Activated B cell treated with CpG ODN at 0.5 μM for 24 hours (primary cell): ENCODE measurements around the gene SLC15A1. TPM values are rescaled to one million over a fixed set of nuclear protein-coding genes. Genes with fewer than 3 reads are reported as not detected.

ENCODE experiments used
- ATAC-seq: fragments of 200-7000 bp; cut with Tn5 transposase; one replicate; pipeline ENCODE4 v1.10.0; 2021; ENCODE audit warnings: low read depth, mild to moderate bottlenecking, moderate library complexity
- CTCF ChIA-PET: fragments of 350-600 bp; sonication (Branson Sonifier 250); formaldehyde crosslinking; loops from one replicate; lab custom pipeline; 2021; ENCODE audit warnings: antibody characterized with exemption; lab: Charles Lee
- POLR2A ChIA-PET: fragments of 350-600 bp; sonication (Branson Sonifier 250); formaldehyde crosslinking; loops from one replicate; lab custom pipeline; 2021; ENCODE audit warnings: antibody characterized with exemption; lab: Charles Lee
- DNase-seq: peaks from one replicate; pipeline ENCODE4 v3.0.0; 2022
- H3K27ac Mint-ChIP-seq: one replicate; pipeline ENCODE4 v1.8.0; 2020; ENCODE audit warnings: mixed read lengths
- H3K27me3 Mint-ChIP-seq: one replicate; pipeline ENCODE4 v1.8.0; 2021; ENCODE audit warnings: mixed read lengths
- H3K36me3 Mint-ChIP-seq: one replicate; pipeline ENCODE4 v1.8.0; 2021; ENCODE audit warnings: low read depth, mixed read lengths
- H3K4me1 Mint-ChIP-seq: one replicate; pipeline ENCODE4 v1.8.0; 2021; ENCODE audit warnings: mixed read lengths
- H3K4me3 Mint-ChIP-seq: one replicate; pipeline ENCODE4 v1.8.0; 2020; ENCODE audit warnings: mild to moderate bottlenecking, mixed read lengths
- H3K9me3 Mint-ChIP-seq: one replicate; pipeline ENCODE4 v1.8.0; 2020; ENCODE audit warnings: mixed read lengths
- intact Hi-C: fragments of 100-400 bp; cut with micrococcal nuclease; formaldehyde crosslinking; loops from one replicate; pipeline ENCODE4 v1.15.1; 2024
- total RNA-seq: library from RNA; stranded (reverse); gene quantifications from 2 replicates; pipeline ENCODE4 v1.2.3, GENCODE V29; 2022
- TF ChIP-seq, protein P1 (sequence below): fragments of 200-600 bp; IDR thresholded peaks from one replicate; pipeline ENCODE4 v1.8.0; 2022; ENCODE audit warnings: antibody characterized with exemption, mild to moderate bottlenecking

SLC15A1 gene
- total RNA-seq, 1 donor from 2014 or later, result not detected

GRCh38 chr13:98792321-98792720, 39.8 kb upstream of the SLC15A1 start:
- intact Hi-C loops, result no loop called here
- Mint-ChIP-seq H3K4me3 (no peak overlapping the region), H3K27me3 (peaks cover 8% of the 10 kb centered on the region), H3K4me1 (no peaks in the 10 kb centered on the region), H3K27ac (no peak overlapping the region), H3K9me3 (no peaks in the 10 kb centered on the region), H3K36me3 (peaks cover 33% of the 10 kb centered on the region)
- ATAC-seq (no peak), DNase-seq (no peak)
- TF ChIP-seq, protein P1, sequence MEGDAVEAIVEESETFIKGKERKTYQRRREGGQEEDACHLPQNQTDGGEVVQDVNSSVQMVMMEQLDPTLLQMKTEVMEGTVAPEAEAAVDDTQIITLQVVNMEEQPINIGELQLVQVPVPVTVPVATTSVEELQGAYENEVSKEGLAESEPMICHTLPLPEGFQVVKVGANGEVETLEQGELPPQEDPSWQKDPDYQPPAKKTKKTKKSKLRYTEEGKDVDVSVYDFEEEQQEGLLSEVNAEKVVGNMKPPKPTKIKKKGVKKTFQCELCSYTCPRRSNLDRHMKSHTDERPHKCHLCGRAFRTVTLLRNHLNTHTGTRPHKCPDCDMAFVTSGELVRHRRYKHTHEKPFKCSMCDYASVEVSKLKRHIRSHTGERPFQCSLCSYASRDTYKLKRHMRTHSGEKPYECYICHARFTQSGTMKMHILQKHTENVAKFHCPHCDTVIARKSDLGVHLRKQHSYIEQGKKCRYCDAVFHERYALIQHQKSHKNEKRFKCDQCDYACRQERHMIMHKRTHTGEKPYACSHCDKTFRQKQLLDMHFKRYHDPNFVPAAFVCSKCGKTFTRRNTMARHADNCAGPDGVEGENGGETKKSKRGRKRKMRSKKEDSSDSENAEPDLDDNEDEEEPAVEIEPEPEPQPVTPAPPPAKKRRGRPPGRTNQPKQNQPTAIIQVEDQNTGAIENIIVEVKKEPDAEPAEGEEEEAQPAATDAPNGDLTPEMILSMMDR, result no peak
- POLR2A ChIA-PET, result no interaction called here
- CTCF ChIA-PET, result no interaction called here

GRCh38 chr13:98791611-98792010, 39.1 kb upstream of the SLC15A1 start:
- intact Hi-C loops, result no loop called here

GRCh38 chr13:98787996-98788395, 35.5 kb upstream of the SLC15A1 start:
- DNase-seq (no peak), ATAC-seq (no peak)
- Mint-ChIP-seq H3K36me3 (peaks cover 2% of the 10 kb centered on the region), H3K27me3 (peaks cover 8% of the 10 kb centered on the region), H3K4me3 (no peak overlapping the region), H3K27ac (no peak overlapping the region), H3K4me1 (no peaks in the 10 kb centered on the region), H3K9me3 (no peaks in the 10 kb centered on the region)
- intact Hi-C loops, result no loop called here
- TF ChIP-seq, protein P1, result no peak
- ChIA-PET CTCF (no interaction called here), POLR2A (no interaction called here)

More at GRCh38 chr13:98791611-98792010, 39.1 kb upstream of the SLC15A1 start:
- TF ChIP-seq, protein P1, result no peak
- Mint-ChIP-seq H3K36me3 (peaks cover 27% of the 10 kb centered on the region), H3K27ac (no peak overlapping the region), H3K9me3 (no peaks in the 10 kb centered on the region), H3K4me1 (no peaks in the 10 kb centered on the region), H3K27me3 (peaks cover 8% of the 10 kb centered on the region), H3K4me3 (no peak overlapping the region)
- CTCF ChIA-PET, result no interaction called here
- ATAC-seq (no peak), DNase-seq (no peak)
- POLR2A ChIA-PET, result no interaction called here

GRCh38 chr13:98787173-98787572, 34.7 kb upstream of the SLC15A1 start:
- no peaks in the 10 kb centered on the region for H3K4me1 Mint-ChIP-seq
- intact Hi-C loops, result no loop called here

GRCh38 chr13:98786023-98786422, 33.6 kb upstream of the SLC15A1 start:
- H3K4me1 Mint-ChIP-seq, result no peaks in the 10 kb centered on the region
- ChIA-PET POLR2A (no interaction called here), CTCF (no interaction called here)
- intact Hi-C loops, result no loop called here
- no peak for ATAC-seq
- H3K27me3 Mint-ChIP-seq, result peaks cover 8% of the 10 kb centered on the region
- DNase-seq, result no peak
- no peaks in the 10 kb centered on the region for H3K36me3 Mint-ChIP-seq
- no peaks in the 10 kb centered on the region for H3K9me3 Mint-ChIP-seq
- TF ChIP-seq, protein P1, result no peak
- H3K4me3 Mint-ChIP-seq, result no peak overlapping the region
- no peak overlapping the region for H3K27ac Mint-ChIP-seq

More at GRCh38 chr13:98787173-98787572, 34.7 kb upstream of the SLC15A1 start:
- no peak for DNase-seq
- ChIA-PET CTCF (no interaction called here), POLR2A (no interaction called here)
- H3K36me3 Mint-ChIP-seq, result peaks cover 2% of the 10 kb centered on the region
- peaks cover 8% of the 10 kb centered on the region for H3K27me3 Mint-ChIP-seq
- H3K9me3 Mint-ChIP-seq, result no peaks in the 10 kb centered on the region
- no peak for ATAC-seq
- no peak overlapping the region for H3K27ac Mint-ChIP-seq
- TF ChIP-seq, protein P1, result no peak
- no peak overlapping the region for H3K4me3 Mint-ChIP-seq
